ENCODE measurements around the gene NFKBIE. TPM values are rescaled to one million over a fixed set of nuclear protein-coding genes. Genes with fewer than 3 reads are reported as not detected.

NFKBIE gene
- total RNA-seq, 1 donor from 2014 or later = 17.2 TPM

DNA sequence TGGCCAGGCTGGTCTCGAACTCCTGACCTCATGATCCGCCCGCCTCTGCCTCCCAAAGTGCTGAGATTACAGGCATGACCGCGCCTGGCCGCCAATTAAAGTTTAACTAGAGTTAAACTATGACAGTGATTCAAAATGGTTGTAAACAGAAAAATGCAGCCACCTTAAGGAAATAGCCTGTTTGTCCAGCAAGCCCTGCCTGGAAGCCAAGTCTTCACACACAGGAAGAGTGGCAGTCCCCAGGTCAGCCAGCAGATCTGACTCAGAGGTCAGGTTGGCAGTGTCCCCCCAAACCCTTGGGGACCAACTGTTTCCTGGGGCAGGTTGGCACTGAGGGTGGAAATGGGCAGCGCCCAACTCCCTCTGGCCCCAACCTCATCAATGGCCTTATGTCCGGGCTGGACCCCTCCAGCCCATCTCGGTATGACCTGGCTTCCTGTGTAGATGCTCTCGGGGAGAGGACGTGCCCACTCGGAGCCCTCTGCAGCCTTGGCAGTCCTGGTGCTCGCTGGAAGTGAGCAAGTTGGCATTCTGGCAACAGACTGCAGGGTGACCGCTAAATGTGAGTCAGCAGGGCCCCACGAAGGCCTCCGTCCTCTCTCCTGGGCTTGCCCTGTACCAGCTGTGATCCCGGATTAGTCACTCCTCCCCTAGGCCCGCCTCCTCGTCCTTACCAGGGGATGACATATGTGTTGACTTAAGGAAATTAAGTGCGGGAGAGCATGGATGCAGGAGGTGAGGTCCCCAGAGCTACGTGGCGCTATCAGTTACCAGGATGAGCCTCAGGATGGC is 28.1 kb downstream of the NFKBIE start:
- peak in 1 of 2 donors; percentile 98 for DNase-seq (ENCODE audit: extremely low spot score in 2 of 2)
- H3K27me3 ChIP-seq = no peaks in the 10 kb centered on the region
- intact Hi-C loops (cut with DNase I) = no loop called here
- peak overlapping the region; percentile 99 for H3K27ac ChIP-seq
- TF ChIP-seq, protein P1, sequence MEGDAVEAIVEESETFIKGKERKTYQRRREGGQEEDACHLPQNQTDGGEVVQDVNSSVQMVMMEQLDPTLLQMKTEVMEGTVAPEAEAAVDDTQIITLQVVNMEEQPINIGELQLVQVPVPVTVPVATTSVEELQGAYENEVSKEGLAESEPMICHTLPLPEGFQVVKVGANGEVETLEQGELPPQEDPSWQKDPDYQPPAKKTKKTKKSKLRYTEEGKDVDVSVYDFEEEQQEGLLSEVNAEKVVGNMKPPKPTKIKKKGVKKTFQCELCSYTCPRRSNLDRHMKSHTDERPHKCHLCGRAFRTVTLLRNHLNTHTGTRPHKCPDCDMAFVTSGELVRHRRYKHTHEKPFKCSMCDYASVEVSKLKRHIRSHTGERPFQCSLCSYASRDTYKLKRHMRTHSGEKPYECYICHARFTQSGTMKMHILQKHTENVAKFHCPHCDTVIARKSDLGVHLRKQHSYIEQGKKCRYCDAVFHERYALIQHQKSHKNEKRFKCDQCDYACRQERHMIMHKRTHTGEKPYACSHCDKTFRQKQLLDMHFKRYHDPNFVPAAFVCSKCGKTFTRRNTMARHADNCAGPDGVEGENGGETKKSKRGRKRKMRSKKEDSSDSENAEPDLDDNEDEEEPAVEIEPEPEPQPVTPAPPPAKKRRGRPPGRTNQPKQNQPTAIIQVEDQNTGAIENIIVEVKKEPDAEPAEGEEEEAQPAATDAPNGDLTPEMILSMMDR (IDR thresholded peaks at IDR 0.05) = no peak
- peak in 1 of 2 donors; percentile 81 for TF ChIP-seq POLR2AphosphoS5 (IDR thresholded peaks at IDR 0.05; ENCODE audit: insufficient read depth in 1 of 2, low read depth in 1 of 2)
- H3K4me1 ChIP-seq = peaks cover 40% of the 10 kb centered on the region
- H3K9me3 ChIP-seq = no peaks in the 10 kb centered on the region
- peak overlapping the region; percentile 50 to 72 for H3K4me3 ChIP-seq
- peaks cover 0 to 8% of the 10 kb centered on the region in 2 donors for H3K36me3 ChIP-seq

DNA sequence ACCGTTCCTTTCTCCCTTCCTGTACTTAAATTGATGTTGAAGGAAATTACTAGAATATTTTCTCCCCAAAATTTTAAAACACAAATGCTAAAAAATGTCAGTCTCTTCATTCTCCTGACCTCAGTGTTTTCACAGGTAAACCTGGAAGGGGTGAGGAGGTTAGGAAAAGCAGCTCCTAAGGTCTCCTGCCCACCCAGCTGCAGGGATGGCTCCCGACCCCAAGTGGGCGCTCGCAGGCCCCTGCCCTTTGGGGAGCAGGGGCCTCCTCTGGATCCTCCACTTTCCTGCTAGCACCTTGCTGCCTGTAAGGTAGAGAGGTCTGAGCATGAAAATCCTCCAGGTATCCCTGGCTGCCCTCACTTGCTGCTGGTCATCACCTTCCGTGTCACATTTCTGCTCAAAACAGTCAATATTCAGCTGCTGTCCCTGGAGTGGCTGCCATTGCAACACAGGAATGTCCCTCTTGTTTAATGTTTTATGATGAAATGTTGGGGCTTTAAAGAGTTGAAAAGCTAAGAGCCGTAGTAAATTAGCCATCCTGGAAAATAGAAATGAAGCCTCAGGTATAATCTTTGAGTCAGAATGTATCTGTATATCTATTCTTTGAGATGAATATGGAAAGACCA is 29.3 kb downstream of the NFKBIE start:
- H3K4me1 ChIP-seq = peaks cover 40% of the 10 kb centered on the region
- no peak for DNase-seq (ENCODE audit: extremely low spot score in 2 of 2)
- no peaks in the 10 kb centered on the region for H3K27me3 ChIP-seq
- TF ChIP-seq POLR2AphosphoS5 (IDR thresholded peaks at IDR 0.05; ENCODE audit: insufficient read depth in 1 of 2, low read depth in 1 of 2) (no peak), POLR2A (IDR thresholded peaks at IDR 0.05) (no peak)
- TF ChIP-seq, protein P1 (IDR thresholded peaks at IDR 0.05) = no peak
- peaks cover 0 to 8% of the 10 kb centered on the region in 2 donors for H3K36me3 ChIP-seq
- H3K9me3 ChIP-seq = no peaks in the 10 kb centered on the region
- H3K27ac ChIP-seq = peak overlapping the region; percentile 99
- intact Hi-C loops (cut with DNase I) = no loop called here
- no peak overlapping the region for H3K4me3 ChIP-seq

DNA sequence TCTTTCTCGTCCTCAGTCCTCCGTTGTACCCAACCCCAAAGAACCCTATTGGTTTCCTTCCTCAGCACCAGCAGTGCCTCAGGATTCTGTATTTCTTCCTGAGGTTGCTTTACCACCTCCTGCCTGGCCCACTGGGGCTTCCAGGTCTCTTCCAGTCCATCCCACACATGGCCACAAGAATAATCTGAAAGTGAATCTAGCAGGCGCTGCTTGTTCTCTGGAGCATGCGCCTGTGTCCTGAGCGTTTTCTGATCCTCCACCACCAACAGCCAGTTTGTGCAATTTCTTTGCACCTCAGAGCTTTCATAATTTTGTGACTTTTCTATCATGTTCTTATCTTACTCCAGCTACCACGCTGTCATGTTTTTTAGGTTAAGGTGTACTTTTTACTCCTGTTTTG is 30.1 kb downstream of the NFKBIE start:
- H3K27me3 ChIP-seq = no peaks in the 10 kb centered on the region
- no peak for TF ChIP-seq POLR2A (IDR thresholded peaks at IDR 0.05)
- TF ChIP-seq, protein P1 (IDR thresholded peaks at IDR 0.05) = no peak
- TF ChIP-seq POLR2AphosphoS5 (IDR thresholded peaks at IDR 0.05; ENCODE audit: insufficient read depth in 1 of 2, low read depth in 1 of 2) = no peak
- intact Hi-C loops (cut with DNase I) = no loop called here
- no peak for DNase-seq (ENCODE audit: extremely low spot score in 2 of 2)
- peaks cover 40% of the 10 kb centered on the region for H3K4me1 ChIP-seq
- H3K27ac ChIP-seq = peak overlapping the region; percentile 99
- no peaks in the 10 kb centered on the region for H3K9me3 ChIP-seq
- peaks cover 0 to 8% of the 10 kb centered on the region in 2 donors for H3K36me3 ChIP-seq
- no peak overlapping the region for H3K4me3 ChIP-seq

DNA sequence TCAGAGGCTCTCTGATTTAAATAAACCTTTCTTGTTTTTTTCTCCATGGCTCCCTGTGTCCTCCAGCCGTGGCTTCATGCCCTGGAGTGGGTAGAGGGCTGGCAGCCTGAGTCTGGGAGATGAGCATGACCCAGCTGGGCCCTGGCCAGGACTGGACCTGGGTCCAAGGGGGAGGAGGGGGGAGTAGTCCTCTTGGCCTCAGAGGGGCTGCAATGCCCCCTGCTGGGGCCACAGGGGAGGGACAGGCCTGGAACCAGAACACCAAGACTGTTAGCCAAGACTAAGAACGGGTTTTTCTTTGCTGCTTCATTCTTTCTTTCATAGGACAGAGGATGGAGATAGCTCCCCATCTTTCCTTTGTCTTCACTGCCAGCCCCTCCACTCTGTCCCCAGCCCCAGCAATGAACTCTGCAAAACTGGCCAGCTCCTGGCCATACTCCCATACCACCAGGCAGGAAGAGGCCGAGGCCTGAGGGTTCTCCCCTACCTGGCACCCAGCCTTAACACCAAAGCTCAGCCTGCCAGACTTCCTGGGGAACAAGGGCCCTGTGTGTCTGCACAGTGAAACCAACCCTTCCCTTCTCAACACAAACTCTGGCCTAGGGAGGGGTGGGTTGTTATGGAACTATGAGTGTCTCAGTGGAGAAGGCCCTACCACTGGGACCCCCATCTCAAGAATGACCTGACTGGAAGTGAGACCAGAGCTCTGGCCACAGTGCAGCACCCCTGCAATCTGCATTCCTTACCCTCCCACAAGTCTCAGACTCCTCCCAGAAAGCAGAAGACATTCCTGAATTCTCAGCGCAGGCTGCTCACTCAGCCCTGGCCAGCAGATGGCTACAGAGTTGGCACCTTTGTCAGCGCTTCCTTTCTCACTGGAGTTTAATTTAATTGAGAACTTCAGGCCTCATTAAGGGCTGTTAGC is 31.0 kb downstream of the NFKBIE start:
- Histone ChIP-seq H3K9me3 (no peaks in the 10 kb centered on the region), H3K4me1 (peaks cover 40% of the 10 kb centered on the region), H3K4me3 (no peak overlapping the region), H3K27me3 (no peaks in the 10 kb centered on the region), H3K27ac (peak overlapping the region; percentile 99), H3K36me3 (peaks cover 0 to 8% of the 10 kb centered on the region in 2 donors)
- intact Hi-C loops (cut with DNase I) = loop anchor here (5.0 kb wide), 1 partner anchor 62 kb away; no protein-coding TSS in a partner anchor
- no peak for DNase-seq (ENCODE audit: extremely low spot score in 2 of 2)
- TF ChIP-seq POLR2A (IDR thresholded peaks at IDR 0.05) (no peak), POLR2AphosphoS5 (IDR thresholded peaks at IDR 0.05; ENCODE audit: insufficient read depth in 1 of 2, low read depth in 1 of 2) (peak; percentile 40 to 72)
- TF ChIP-seq, protein P1 (IDR thresholded peaks at IDR 0.05) = peak; percentile 21 to 57 (median 57)
